Transverse colon (tissue), 4 donors: ENCODE results near the gene STRN3. TPM values are rescaled to one million over a fixed set of nuclear protein-coding genes. Genes with fewer than 3 reads are reported as not detected.

ENCODE experiments used
- DNase-seq: peaks from one replicate; pipeline ENCODE4 v3.0.0-alpha.2; 2019
- H3K27ac ChIP-seq, 4 donors: fragments of 200-600 bp; sonication (generic); 2 replicates each; pipeline ENCODE4 v1.5.1; 2016 to 2018; ENCODE audit warnings: inconsistent platforms in 4 of 4
- H3K27me3 ChIP-seq: fragments of 200-600 bp; sonication (generic); 2 replicates; pipeline ENCODE4 v1.5.1; 2017; ENCODE audit warnings: inconsistent platforms
- H3K36me3 ChIP-seq, 4 donors: fragments of 200-600 bp; sonication (generic); 2 replicates each; pipeline ENCODE4 v1.5.1; 2017 to 2019; ENCODE audit warnings: inconsistent platforms in 4 of 4
- H3K4me1 ChIP-seq, 4 donors: fragments of 200-600 bp; sonication (generic); 2 replicates each; pipeline ENCODE4 v1.5.1; 2017 to 2020; ENCODE audit warnings: inconsistent platforms in 4 of 4
- H3K4me3 ChIP-seq, 4 donors: fragments of 200-600 bp; sonication (generic); 1 replicate in 1 of 4; 2 replicates in 3 of 4; pipeline versions ENCODE4 v1.5.1 to v1.6.1; 2017 to 2019; ENCODE audit warnings: inconsistent platforms in 4 of 4
- H3K9me3 ChIP-seq, 2 donors: fragments of 200-600 bp; sonication (generic); 2 replicates each; pipeline ENCODE4 v1.5.1; 2017 to 2019; ENCODE audit warnings: inconsistent platforms in 2 of 2
- EP300 ChIP-seq: sonication (generic); formaldehyde crosslinking; IDR thresholded peaks from one replicate; pipeline ENCODE4 v1.6.1; 2017; ENCODE audit warnings: antibody characterized with exemption, low read depth
- POLR2A ChIP-seq: fragments of 450-650 bp; IDR thresholded peaks from one replicate; pipeline ENCODE4 v1.6.1; 2016; ENCODE audit warnings: antibody characterized with exemption, mild to moderate bottlenecking, moderate library complexity
- POLR2AphosphoS5 ChIP-seq, 3 donors: sonication (generic); formaldehyde crosslinking; IDR thresholded peaks; one replicate each; pipeline ENCODE4 v1.6.1; 2016; ENCODE audit warnings: antibody characterized with exemption in 3 of 3
- WGBS, 2 donors: methylation state at CpG; one replicate each; pipeline ENCODE4 v1.1.5; 2018; ENCODE audit warnings: low coverage in 1 of 2; 5-methylcytosine and 5-hydroxymethylcytosine counted together
- in situ Hi-C, 4 donors: fragments of 200-750 bp; cut with MboI; loops; one replicate each; pipeline versions ENCODE4 v1.15.0 to v1.15.1; 2017; ENCODE audit warnings: low sequenced_read_pairs in 3 of 4, low pct_ligation_motif_present in 1 of 4, low pct_unique_long_range_greater_than_20kb in 1 of 4
- intact Hi-C: fragments of 100-400 bp; cut with DNase I; formaldehyde crosslinking; loops from one replicate; pipeline ENCODE4 v1.15.1; 2023; ENCODE audit warnings: low total_unique reads
- total RNA-seq, 4 donors: library from RNA; depleted of rRNA; stranded (reverse); fragments of >200 nt; gene quantifications; one replicate each; pipeline ENCODE4 v1.1.0, GENCODE V29; 2016
- TF ChIP-seq, protein P1 (sequence below), 5 experiments: fragments of 200-600 bp in 3 of 5; fragments of 450-650 bp in 2 of 5; sonication (generic) in 3 of 5; IDR thresholded peaks; 1 replicate in 2 of 5; 2 replicates in 3 of 5; pipeline ENCODE4 v1.5.1; 2016 to 2017; ENCODE audit warnings: antibody characterized with exemption in 5 of 5, inconsistent platforms in 3 of 5, mild to moderate bottlenecking in 2 of 5, moderate library complexity in 1 of 5

Gene STRN3
- total RNA-seq, 4 donors from 2014 or later: 42.3 to 57.5 (median 51.5) TPM

GRCh38 chr14:30872602-30873001 is 153.6 kb downstream of the STRN3 start:
- intact Hi-C loops: no loop called here
- Histone ChIP-seq H3K4me1 (peaks cover 8 to 21% (median 16%) of the 10 kb centered on the region in 4 donors), H3K27ac (no peak overlapping the region), H3K36me3 (no peaks in the 10 kb centered on the region), H3K9me3 (no peaks in the 10 kb centered on the region), H3K27me3 (peaks cover 61% of the 10 kb centered on the region), H3K4me3 (no peak overlapping the region)
- TF ChIP-seq EP300 (no peak), POLR2A (no peak), POLR2AphosphoS5 (IDR thresholded peaks at IDR 0.05) (no peak)
- TF ChIP-seq, protein P1, sequence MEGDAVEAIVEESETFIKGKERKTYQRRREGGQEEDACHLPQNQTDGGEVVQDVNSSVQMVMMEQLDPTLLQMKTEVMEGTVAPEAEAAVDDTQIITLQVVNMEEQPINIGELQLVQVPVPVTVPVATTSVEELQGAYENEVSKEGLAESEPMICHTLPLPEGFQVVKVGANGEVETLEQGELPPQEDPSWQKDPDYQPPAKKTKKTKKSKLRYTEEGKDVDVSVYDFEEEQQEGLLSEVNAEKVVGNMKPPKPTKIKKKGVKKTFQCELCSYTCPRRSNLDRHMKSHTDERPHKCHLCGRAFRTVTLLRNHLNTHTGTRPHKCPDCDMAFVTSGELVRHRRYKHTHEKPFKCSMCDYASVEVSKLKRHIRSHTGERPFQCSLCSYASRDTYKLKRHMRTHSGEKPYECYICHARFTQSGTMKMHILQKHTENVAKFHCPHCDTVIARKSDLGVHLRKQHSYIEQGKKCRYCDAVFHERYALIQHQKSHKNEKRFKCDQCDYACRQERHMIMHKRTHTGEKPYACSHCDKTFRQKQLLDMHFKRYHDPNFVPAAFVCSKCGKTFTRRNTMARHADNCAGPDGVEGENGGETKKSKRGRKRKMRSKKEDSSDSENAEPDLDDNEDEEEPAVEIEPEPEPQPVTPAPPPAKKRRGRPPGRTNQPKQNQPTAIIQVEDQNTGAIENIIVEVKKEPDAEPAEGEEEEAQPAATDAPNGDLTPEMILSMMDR (IDR thresholded peaks at IDR 0.05): no peak
- no peak for DNase-seq
- 85% methylated on average over 1 of the region's 1 CpG; no CpG with 5 or more reads in 1 of the 2 donors for WGBS, 2 donors
- in situ Hi-C loops: no loop called here

GRCh38 chr14:30869551-30870155 is 156.5 kb downstream of the STRN3 start:
- Histone ChIP-seq H3K27me3 (peaks cover 38% of the 10 kb centered on the region), H3K36me3 (no peaks in the 10 kb centered on the region), H3K4me1 (peaks cover 0 to 10% (median 8%) of the 10 kb centered on the region in 4 donors), H3K27ac (no peak overlapping the region), H3K9me3 (no peaks in the 10 kb centered on the region), H3K4me3 (no peak overlapping the region)
- no peak for DNase-seq
- intact Hi-C loops (loop anchor here (10.0 kb wide), 1 partner anchor 915 kb away; no protein-coding TSS in a partner anchor), in situ Hi-C loops (no loop called here)
- WGBS, 2 donors: 64 to 89% methylated on average over 2 of the region's 2 CpGs
- TF ChIP-seq EP300 (no peak), POLR2AphosphoS5 (IDR thresholded peaks at IDR 0.05) (no peak), POLR2A (no peak)
- TF ChIP-seq, protein P1 (IDR thresholded peaks at IDR 0.05): no peak

DNA sequence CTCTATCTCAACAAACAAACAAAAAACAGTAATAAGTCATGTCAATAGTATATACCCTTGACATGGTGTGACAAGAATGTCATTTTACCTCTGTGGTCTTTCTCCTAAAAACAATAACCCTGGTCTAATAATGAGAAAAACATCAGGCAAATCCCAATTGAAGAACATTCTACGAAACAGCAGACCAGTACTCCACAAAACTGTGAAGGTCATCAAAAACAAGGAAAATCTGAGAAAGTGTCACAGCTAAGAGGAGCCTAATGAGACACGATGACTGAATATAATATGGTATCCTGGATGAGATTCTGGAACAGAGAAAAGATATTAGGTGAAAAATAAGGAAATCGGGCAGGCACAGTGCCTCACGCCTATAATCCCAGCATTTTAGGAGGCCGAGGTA is 157.4 kb downstream of the STRN3 start:
- intact Hi-C loops: loop anchor here (10.0 kb wide), 1 partner anchor 914 kb away; no protein-coding TSS in a partner anchor
- in situ Hi-C loops: no loop called here
- H3K9me3 ChIP-seq: no peaks in the 10 kb centered on the region
- no peak for DNase-seq
- peaks cover 29% of the 10 kb centered on the region for H3K27me3 ChIP-seq
- H3K27ac ChIP-seq: no peak overlapping the region
- H3K36me3 ChIP-seq: no peaks in the 10 kb centered on the region
- WGBS, 2 donors: 92 to 97% methylated on average over 5 of the region's 5 CpGs
- H3K4me1 ChIP-seq: peaks cover 0 to under 1% (median under 1%) of the 10 kb centered on the region in 4 donors
- H3K4me3 ChIP-seq: no peak overlapping the region
- TF ChIP-seq EP300 (no peak), POLR2AphosphoS5 (IDR thresholded peaks at IDR 0.05) (no peak), POLR2A (no peak)
- TF ChIP-seq, protein P1 (IDR thresholded peaks at IDR 0.05): no peak

DNA sequence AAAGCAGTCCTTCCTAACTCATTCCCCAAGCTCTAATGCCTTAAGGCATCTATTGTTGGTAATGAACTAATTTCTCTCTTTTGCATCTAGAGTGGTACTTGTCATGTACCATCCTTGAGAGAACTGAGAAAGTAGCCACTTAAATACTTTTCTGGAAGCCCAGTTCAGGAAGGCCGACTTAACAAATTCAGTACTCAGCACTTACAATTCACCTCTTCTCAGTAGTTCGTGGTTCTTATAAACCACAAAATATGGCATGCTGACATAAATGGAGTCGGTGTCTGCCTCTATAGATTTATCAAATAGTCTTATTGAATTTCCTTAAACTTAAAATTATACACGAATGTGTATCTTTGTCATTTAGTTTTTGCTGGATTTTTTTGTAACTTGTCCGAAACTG is 161.2 kb downstream of the STRN3 start:
- intact Hi-C loops (loop anchor here (10.0 kb wide), 1 partner anchor 910 kb away; no protein-coding TSS in a partner anchor), in situ Hi-C loops (no loop called here)
- DNase-seq: no peak
- Histone ChIP-seq H3K4me1 (no peaks in the 10 kb centered on the region), H3K36me3 (no peaks in the 10 kb centered on the region), H3K27me3 (no peaks in the 10 kb centered on the region), H3K9me3 (no peaks in the 10 kb centered on the region), H3K4me3 (no peak overlapping the region), H3K27ac (no peak overlapping the region)
- WGBS, 2 donors: 69 to 82% methylated on average over 5 of the region's 5 CpGs
- TF ChIP-seq POLR2A: no peak
- no peak for TF ChIP-seq EP300
- no peak for TF ChIP-seq POLR2AphosphoS5 (IDR thresholded peaks at IDR 0.05)
- TF ChIP-seq, protein P1 (IDR thresholded peaks at IDR 0.05): no peak
